HG02870 (cell line): ENCODE measurements around the gene C16orf89.
"Not testable (repeated sequence)": the region's sequence is repeated elsewhere in the genome, so short reads cannot be mapped to it uniquely, and the experiment has no call there.

Experiments used
- ATAC-seq: cut with Tn5 transposase; IDR thresholded peaks from one replicate; pipeline ENCODE4 v1.9.1; 2021; ENCODE audit warnings: mild to moderate bottlenecking, moderate library complexity; ENCODE audit not compliant: unreplicated experiment

C16orf89 gene

DNA sequence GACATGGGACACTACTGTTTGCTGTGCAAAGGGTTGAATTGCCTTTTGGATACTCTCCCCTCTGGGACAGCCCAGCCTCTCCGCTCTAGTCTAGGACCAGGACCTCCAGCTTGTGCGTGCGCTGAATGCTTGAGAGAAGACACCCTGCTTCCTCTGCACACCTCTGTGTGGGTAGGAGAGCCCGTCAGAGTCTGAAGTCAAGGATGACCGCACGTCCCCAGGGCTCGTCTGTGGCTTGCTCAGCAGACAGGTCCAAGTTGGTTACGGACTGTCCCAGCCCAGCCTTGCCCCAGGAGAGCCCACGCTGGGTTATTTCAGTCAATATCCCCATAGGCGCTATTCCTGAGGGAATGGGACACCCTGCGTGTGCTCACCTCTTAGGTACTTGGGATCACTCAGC, 3.7 kb downstream of the C16orf89 start:
- no peak for ATAC-seq

DNA sequence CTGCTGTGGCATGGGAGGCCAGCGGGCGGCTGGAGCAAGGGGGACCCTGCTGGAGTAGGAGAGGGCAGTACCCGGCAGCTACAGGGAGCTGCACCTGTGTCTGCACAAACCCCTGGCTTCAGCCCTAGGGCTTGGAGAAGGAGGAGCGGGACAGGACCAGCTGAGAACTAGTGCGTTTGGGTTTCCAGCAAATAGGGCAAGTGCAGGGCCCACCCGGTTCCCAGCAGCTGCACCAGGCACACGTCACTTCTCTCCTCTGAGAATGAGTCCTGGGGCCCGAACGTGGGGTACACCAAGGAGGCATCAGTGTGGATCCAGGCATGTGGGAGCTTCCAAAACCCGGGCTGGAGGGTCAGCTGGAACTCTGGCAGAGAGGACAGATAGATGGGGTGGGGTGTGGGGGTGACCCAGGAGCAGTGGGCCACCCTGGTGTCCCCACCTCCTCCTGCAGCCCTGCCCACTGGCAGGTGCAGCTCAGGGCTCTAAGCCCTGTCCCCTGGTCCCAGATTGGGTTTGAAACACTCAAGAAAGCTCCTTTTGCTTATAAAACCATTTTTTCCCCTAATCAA, 5.6 kb downstream of the C16orf89 start:
- no peak for ATAC-seq

DNA sequence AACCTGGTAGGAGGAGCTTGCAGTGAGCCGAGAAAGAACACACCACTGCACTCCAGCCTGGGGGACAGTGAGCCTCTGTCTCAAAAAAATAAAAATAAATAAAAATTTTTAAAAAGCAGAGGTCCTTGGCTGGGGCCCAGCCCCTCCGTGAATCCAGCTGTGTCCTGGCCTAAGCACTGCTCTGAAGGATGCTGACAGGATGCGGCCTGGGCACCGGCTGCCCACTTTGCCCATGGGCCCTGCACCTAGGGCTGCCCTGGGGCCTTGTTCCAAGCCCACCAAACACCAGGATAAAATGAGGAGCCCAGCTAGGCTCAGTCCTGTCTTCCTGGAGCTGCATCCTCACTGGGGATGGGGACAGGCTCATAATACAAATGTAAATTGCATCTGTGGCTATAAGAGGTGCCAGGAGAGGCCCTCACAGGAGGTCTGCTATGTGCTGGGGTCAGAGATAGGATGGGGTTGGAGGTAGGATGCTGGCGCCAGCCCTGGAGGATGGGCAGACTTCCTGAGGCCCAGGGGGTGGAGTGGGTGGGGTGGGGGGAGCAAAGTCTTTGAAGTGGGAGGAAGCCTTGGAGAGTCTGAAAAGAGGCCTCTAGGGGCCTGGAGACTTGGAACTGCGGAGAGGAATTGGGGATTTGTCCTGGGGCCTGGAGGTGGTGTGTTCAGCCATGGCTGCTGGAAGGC, 6.2 kb downstream of the C16orf89 start:
- no peak for ATAC-seq

DNA sequence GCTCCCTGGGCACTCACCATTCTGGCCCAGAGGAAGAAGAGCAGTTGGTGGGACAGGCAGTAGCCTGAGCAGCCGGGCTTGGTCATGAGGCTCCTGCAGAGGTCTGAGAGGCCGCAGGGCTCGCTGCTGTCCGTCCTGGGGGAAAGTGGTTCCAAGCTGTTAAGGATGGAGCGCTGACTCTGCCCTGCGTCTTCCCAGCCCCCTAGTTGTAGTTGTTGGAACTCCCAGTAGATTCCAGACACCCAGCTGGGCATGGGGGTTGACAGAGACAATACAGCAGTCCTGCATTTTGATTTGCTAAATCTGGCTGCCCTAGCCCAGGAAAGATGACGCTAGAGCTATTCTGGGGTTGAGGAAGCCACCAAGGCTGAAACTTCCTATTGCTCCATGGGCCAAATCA, 7.3 kb downstream of the C16orf89 start:
- ATAC-seq: no peak

DNA sequence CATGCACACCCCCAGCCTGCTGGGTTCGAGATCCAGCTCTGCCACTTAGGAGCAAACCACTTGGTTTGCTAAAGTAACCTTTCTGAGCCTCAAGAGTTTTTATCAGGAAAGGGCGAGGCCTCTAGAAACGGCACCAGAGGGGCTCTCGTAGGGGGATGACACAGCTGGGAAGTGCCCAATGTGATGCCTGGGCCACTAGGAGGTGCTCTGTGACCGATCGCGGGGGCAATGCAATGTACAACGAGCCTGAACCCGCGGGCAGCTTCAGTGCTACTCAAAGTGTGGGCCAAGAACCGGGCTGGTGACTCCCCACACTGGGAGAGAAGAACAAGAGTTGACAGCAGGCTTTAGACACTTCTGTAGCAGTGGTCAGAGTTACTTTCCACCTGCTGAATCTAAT, 9.4 kb downstream of the C16orf89 start:
- ATAC-seq: no peak

DNA sequence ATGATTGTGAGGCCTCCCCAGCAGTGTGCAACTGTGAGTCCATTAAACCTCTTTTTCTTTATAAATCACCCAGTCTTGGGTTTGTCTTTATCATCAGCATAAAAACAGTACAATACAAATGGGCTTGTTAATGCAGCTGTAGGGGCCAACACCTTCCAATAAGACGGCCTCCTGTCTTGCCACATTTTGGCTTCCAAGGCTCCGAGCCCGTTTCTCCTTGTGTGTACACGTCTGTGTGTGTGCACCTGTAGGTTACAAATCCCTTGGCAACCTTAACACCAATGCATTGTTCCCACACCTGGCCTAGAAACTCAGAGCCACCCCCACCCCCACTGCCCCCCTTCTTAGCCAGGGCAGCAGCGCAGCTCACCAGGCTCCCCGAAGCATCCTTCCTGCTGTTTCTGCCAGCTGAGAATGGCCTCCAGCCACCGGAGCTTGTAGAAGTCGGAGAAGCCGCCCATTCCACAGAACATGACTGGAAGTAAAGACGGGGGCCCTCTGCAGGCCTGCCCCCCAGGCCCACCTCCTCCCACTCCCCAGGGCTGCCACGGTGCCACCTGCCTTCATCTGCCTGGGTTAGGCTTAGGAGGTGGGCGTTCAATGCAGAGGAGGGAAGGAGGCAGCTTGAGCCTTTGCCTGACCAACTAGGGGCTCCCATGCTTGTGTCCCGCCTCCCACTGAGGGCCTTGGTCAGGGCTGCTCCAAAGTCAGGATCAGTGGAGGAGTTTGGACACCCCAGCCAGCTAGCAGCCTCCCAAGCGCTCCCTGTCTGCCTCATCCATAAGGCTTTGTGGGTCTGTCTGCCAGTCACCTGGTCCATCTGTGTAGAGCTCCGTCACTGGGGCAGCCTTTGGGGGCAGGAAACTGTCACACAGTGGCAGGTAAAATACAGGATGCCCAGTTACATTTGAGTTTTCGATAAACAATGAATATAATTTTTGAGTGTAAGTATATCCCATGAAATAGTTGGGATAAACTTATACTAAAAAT, 10.6 kb downstream of the C16orf89 start:
- no peak for ATAC-seq

DNA sequence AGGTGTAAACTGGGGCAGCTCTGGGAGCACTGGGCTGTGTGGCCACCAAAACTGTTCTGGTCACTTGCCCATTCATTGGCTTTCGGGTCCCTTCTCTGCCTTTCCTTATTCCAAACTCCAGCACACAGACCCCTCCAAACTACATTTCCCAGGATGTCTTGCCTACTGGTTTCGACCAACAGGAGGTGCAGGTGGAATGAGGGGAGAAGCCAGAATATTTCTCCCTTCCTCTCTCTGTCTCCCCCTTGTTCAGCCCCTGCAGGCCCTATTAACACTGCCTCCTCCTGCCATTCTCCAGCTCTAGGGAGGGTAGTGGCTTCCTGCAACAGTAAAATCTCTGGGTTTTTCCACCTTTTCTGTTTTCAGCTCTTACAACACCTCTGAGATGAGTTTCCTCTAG, 18.8 kb downstream of the C16orf89 start:
- ATAC-seq: no peak

DNA sequence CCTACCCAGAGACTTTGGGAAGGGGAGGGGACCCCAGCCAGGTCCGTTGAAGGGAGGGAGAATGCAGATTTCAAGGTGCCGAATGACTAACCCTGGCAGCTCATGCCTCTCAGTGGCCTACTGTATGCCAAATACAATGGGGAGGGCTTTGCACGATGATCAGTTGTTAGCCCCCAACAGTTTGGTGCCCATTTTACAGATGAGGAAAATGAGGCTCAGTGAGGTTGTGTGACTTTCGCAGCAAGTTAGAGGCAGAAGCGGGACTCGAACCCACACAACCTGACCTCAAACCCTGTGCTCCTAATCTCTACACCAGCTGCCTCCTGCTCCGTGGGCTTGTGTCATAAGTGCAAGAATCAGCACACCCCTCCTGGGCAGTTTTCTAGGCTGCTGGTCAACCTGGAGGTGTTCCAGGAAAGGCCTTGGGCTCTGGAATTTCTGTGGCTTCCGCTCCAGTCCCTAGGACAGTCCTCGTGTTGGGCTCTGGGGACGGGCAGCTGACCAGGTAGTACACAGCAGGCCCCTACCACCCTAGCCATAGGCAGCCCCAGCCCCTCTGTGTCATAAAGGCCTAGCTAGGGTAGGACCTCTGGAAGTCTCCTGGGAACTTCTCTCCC, 20.1 kb downstream of the C16orf89 start:
- no peak for ATAC-seq

DNA sequence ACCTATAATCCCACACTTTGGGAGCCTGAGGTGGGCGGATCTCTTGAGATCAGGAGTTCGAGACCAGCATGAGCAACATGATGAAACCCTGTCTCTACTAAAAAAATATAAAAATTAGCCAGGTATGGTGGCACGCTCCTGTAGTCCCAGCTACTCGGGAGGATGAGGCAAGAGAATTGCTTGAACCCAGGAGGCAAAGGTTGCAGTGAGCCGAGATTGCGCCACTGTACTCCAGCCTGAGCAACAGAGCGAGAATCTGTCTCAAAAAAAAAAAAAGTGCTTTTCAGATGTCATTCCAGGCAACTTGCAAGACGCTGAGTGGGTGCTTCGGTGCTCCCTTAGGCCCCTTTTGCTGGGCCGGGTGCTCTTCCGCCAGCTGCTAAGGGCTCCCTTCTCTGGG, 21.2 kb downstream of the C16orf89 start:
- not testable (repeated sequence) for ATAC-seq

DNA sequence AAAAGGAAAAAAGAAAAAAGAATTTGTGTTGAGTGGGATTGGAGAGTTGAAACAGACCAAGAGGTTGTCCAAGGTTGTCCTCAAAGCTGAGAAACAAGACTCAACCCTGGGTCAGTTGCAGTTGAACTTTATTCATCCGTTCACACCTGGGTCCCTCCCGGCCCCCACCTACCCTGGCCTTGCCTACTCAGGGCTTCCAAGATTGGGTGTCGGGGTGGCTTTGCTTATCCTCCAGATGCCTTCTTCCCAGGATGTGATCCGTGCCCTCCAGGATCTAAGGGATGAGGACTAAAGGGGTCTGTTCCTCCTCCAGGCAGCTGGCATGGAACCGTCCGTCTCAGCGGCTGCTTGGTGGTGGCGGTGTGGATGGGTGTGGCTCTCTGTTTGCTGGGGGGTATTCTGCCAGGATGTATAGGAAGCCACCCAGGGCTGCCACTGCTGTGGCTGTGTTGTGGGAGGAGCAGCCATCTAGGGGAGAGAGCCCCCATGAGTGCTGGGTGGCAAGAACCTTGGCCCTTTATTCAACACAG, 21.7 kb downstream of the C16orf89 start:
- ATAC-seq: no peak

DNA sequence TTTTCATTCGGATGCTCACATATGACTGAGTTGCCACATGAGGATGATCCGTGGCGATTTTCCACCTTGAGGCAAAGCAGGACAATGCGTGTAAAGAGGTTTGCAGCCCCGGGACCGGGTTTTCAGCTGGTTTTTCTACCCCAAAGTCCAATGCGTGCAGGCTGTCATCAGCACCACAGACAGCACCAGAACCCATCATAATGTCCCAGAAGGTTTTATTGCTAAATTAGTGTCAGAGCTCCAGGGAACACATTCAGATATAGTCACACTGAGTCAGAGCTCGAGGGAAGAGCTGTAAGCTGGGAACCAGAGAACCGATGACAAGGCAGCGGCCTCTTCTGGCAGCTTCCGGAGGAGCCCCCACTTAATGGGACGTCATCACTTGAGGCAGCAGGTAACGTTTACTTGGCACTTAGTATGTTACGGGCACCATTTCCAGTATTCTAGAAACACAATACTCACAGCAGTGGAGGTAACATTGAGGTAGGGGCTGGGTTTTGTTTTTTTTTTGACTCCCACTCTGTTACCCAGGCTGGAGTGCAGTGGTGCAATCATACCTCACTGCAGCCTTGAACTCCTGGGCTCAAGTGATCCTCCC, 23.1 kb downstream of the C16orf89 start:
- ATAC-seq: no peak

DNA sequence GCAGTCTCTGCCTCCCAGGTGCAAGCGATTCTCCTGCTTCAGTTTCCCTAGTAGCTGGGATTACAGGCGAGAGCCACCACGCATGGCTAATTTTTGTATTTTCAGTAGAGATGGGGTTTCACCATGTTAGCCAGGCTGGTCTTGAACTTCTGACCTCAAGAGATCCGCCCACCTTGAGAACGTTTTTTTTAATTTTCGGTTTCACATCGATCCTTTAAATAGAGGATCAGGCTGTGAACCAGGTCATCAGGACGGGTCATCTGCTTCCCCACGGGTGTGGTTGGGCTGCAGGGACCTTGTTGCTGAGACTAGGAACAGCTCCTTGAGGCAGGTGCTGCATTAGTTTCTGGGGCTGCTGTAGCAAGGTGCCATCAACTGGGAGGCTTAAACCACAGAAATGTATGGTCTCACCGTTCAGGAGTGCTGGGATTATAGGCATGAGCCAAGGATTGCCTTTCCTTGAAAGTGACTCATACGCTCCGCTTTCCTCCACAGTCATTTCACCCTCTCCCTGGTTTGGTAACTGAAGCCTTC, 24.1 kb downstream of the C16orf89 start:
- peak; percentile 76 for ATAC-seq

DNA sequence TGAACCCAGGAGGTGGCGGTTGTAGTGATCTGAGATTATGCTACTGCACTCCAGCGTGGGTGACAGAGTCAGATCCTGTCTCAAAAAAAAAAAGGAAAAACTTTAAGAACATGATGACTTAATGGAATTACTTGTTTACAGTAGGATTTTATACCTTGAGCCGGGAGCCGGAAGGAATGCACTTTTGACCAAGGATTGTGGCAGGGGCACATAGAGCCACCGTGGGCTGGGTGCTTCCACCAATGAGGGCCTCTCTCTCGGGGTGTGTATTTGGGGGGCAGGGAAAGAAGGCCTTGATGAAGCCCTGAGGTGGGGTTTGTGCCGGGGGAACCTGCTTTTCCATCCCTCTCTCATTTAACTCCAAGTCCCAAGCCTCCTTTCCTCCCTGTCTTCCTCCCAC, 25.3 kb downstream of the C16orf89 start:
- ATAC-seq: no peak

DNA sequence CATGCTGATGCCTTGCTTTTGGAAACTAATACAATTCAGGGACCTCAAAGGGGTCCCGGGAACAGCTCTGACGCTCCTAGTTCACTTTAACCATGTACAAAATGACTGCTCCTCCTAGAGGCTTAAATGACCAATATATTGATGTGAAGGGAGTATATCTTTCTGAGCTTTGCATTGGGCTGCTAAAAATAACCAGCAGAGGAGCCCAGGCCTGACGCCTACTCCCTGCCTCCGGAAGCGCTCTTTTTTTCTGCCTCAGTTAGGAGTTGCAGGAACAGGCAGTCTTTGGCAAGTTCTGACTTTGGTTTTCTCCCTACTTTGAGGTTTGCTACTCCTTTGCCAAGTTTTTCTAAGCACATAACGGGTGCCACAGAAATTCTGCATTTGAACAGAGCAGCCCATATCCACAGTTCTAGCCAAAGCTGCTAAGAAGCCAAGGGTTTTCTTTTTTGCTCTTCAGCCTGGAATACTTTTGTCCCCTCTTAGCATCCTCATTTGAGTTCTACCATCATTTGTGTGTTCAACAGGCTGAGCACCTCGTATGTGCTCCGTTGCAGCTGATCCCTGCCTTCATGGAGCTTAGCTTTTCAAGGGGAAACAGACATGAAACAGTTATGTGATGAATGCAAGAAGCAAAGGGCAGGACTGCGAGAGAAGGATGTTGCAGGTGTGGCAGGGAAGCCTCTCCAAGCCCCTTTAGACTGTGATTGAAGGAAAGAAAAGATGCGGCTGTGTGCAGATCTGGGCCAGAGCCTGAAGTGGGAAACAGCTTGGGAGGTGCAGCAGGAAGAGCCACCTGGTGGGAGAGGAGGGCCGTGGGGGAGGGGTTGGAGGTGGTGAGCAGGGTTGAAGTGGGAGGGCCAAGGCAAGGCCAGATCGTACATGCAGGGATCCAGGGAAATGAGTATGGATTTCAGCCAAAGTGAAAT, 29.3 kb downstream of the C16orf89 start:
- no peak for ATAC-seq

DNA sequence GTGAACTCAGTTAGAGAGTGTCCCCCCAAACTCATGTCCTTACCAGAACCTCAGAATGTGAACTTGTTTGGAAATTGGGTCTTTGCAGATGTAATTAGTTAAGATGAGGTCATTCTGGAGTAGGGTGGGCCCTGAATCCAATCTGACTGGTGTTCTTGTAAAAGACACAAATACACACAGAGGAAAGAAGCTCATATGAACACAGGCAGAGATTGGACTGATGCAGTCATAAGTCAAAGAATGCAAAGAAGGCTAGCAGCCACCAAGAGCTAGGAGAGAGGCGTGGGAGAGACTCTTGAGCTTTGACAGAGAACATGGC, 29.9 kb downstream of the C16orf89 start:
- no peak for ATAC-seq

DNA sequence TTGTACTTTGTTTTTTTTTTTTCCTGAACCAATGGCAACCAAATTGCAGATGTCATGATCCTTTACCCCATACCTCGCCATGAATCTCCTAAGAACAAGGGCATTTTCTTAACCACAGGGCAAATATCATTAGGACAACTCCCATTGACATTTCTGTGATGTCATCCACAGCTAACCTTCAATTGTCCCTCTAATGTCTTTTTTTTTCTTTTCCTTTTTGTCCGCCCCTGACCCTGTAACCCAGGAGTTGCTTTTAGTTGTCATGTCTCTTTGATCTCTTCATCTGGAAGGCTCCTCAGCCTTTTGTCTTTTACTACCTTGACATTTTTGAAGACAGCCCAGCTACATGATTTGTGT, 31.6 kb downstream of the C16orf89 start:
- no peak for ATAC-seq

DNA sequence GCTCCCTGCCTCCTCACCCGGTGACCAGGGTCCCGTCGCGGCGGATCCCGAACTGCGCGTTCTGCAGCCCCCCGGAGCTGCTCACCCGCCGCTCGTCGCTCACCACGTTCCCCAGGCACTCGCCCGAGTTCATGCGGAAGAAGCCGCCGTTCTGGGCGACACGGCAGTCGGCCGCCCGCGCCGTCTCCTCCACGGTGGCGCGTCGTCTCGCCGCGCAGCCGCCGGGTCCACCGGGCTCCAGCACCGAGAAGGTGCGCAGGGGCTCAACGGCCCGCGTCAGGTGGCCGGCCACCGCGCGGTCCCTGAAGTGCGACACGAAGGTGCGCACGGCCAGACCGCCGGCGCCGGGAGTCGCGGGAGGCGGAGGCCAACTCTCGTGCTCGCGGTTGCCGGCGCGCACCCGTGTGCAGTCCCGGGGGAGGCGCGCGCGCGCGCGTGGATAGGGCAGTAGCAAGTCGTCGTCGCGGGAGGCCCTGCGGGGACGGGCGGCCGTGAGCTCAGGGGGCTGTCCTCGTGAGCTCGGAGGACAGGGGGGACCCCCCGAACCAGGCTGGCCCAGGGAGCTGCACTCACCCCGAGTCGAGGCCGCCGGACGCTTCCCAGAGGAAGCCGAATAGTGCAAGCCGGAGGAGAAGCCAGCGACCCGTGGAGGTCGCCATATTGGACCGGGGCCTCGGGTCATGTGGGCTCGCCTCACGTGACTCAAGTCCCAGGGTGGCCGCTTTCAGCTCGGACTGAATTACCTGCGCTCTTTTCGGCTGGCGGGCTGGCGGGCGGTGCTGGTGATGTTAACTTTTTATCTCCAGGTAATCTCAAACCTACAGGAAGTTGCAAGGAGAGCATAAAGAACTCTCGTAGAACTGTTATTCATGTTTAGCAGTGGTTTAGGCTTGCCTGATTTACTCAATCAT, 32.2 kb downstream of the C16orf89 start, which contains the start of gene NAGPA:
NAGPA (minus strand) TSS at position 680 of the 911 bp plus-strand sequence; CDS start at position 659, 21 bp downstream.
- ATAC-seq: peak; percentile 84

DNA sequence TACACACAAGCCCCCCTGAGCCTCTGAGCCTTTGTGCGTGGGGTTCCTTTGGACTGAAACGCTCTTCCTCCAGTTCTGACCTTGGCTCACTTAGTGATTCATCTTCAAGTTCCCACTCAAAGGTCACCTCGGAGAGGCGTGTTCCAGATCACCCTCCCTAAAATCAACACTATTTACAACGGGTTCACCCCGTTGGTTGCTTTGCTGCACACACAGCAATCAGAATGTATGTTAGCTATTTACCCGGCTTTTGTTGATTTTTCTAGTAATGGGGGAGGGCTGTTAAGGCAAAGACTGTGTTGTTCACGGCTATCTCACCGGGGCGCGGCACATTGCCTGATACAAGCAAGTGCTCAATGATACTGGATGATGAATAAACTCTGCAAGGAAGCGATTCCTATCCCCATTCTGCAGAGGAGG, 33.0 kb downstream of the C16orf89 start:
- no peak for ATAC-seq
